ENCODE data around the gene LMNTD1.

LMNTD1 gene

DNA sequence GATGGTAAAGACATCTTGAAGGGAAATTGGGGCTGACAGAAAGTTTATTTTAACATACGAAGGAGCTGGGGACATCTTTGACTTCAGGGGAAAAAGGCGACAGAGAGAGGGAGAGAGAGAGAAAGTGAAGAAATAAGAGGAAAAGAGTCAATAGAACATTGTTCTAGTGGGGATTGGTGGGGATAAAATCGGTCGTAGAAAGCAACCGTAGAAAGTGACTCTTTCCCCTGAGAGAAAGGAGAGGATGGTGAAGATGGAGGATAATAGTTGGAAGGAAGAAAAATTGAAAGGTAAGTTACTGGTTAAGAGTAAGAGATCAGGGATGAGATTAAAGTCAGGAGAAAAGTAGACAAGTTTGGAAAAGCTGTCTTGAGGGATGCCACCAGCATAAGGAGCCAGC is 75.9 kb downstream of the LMNTD1 start:
- Histone ChIP-seq H3K36me3 (ENCODE audit: insufficient read depth, low read depth, low read length) (no peaks in the 10 kb centered on the region), H3K27me3 (ENCODE audit: insufficient read depth, low read length) (no peaks in the 10 kb centered on the region), H3K9me3 (ENCODE audit: insufficient read depth, low read depth, low read length) (no peaks in the 10 kb centered on the region), H3K27ac (ENCODE audit: low read length) (no peak overlapping the region), H3K4me1 (ENCODE audit: insufficient read depth, low read length) (no peaks in the 10 kb centered on the region), H3K4me3 (ENCODE audit: low read length) (no peak overlapping the region), H3K9ac (ENCODE audit: low read depth, low read length) (no peak overlapping the region)

DNA sequence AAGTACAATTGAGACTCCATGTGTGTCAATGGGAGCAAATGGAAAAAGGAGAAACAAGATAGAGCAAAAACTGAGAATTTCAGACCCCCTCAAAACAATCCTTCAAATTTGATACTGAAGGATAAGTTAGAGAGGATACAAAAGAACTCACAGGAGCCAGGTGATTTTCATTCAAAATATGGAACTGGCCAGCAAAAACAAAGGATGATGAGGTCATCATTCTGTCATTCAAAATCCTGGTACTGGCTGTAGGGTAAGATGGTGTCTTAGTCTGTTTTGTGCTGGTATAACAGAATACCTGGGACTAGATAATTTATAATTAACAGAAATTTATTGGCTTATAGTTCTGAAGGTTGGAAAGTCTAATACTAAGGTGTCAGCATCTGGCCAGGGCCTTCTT is 80.6 kb downstream of the LMNTD1 start:
- Histone ChIP-seq H3K27ac (ENCODE audit: low read length) (no peak overlapping the region), H3K36me3 (ENCODE audit: insufficient read depth, low read depth, low read length) (no peaks in the 10 kb centered on the region), H3K9ac (ENCODE audit: low read depth, low read length) (no peak overlapping the region), H3K4me3 (ENCODE audit: low read length) (no peak overlapping the region), H3K27me3 (ENCODE audit: insufficient read depth, low read length) (no peaks in the 10 kb centered on the region), H3K9me3 (ENCODE audit: insufficient read depth, low read depth, low read length) (no peaks in the 10 kb centered on the region), H3K4me1 (ENCODE audit: insufficient read depth, low read length) (no peaks in the 10 kb centered on the region)

DNA sequence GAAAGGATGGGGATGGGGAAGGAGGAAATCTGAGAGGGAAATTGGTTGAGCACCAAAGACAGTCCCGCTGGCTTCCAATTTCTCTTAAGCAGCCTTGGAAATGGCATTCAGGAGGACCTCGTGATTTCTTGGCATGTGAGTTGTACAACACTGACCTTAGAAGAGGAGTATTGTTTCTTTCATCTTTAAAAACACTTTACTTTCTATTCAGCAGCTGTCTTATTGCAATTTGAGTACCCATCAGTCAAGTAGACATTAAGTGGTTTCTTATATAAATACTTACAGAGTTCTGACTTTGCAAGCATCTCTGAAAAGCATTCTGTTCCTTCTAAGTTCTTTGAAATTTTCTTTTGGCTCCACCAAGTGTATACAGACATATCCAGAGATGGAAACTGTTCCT is 83.2 kb downstream of the LMNTD1 start:
- H3K4me1 ChIP-seq (ENCODE audit: insufficient read depth, low read length), result no peaks in the 10 kb centered on the region
- no peaks in the 10 kb centered on the region for H3K27me3 ChIP-seq (ENCODE audit: insufficient read depth, low read length)
- H3K9ac ChIP-seq (ENCODE audit: low read depth, low read length), result no peak overlapping the region
- no peak overlapping the region for H3K27ac ChIP-seq (ENCODE audit: low read length)
- H3K4me3 ChIP-seq (ENCODE audit: low read length), result no peak overlapping the region
- no peaks in the 10 kb centered on the region for H3K9me3 ChIP-seq (ENCODE audit: insufficient read depth, low read depth, low read length)
- H3K36me3 ChIP-seq (ENCODE audit: insufficient read depth, low read depth, low read length), result no peaks in the 10 kb centered on the region

DNA sequence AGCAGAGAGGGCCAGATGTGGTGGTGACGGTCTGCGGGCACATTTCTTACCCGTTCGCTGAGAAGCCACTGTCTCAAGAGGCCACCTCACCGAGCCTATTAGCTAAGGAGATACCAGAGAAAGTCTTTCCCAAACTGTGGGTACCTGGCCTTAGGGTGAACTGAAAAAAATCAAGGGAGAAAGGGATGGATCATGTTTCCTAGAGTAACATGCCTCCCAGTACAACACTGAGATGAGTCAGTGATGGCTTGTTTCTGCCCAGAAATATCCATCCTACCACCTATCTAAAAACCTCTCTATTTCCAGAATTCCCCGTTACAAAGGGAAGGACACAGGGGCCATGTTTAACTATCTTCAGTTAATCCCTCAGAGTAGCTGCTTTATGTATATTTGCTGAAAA is 83.7 kb downstream of the LMNTD1 start:
- Histone ChIP-seq H3K4me3 (ENCODE audit: low read length) (no peak overlapping the region), H3K4me1 (ENCODE audit: insufficient read depth, low read length) (no peaks in the 10 kb centered on the region), H3K9me3 (ENCODE audit: insufficient read depth, low read depth, low read length) (no peaks in the 10 kb centered on the region), H3K27ac (ENCODE audit: low read length) (no peak overlapping the region), H3K27me3 (ENCODE audit: insufficient read depth, low read length) (no peaks in the 10 kb centered on the region), H3K36me3 (ENCODE audit: insufficient read depth, low read depth, low read length) (no peaks in the 10 kb centered on the region), H3K9ac (ENCODE audit: low read depth, low read length) (no peak overlapping the region)

DNA sequence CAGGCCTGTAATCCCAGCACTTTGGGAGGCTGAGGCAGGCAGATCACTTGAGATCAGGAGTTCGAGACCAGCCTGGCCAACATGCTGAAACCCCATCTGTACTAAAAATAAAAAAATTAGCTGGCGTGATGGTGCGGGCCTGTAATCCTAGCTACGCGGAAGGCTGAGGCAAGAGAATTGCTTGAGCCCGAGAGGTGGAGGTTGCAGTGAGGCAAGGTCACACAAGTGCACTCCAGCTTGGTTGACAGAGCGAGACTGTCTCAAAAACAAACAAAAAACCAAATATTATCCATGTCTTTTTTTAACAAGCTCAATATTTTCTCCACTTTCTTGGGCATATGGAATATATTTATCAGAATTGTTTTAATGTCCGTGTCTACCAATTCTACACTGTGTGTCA is 89.6 kb downstream of the LMNTD1 start:
- Histone ChIP-seq H3K27me3 (ENCODE audit: insufficient read depth, low read length) (no peaks in the 10 kb centered on the region), H3K27ac (ENCODE audit: low read length) (no peak overlapping the region), H3K9me3 (ENCODE audit: insufficient read depth, low read depth, low read length) (no peaks in the 10 kb centered on the region; the same call in 1 of the 2 replicates), H3K36me3 (ENCODE audit: insufficient read depth, low read depth, low read length) (no peaks in the 10 kb centered on the region), H3K4me3 (ENCODE audit: low read length) (no peak overlapping the region), H3K9ac (ENCODE audit: low read depth, low read length) (no peak overlapping the region), H3K4me1 (ENCODE audit: insufficient read depth, low read length) (no peaks in the 10 kb centered on the region)

DNA sequence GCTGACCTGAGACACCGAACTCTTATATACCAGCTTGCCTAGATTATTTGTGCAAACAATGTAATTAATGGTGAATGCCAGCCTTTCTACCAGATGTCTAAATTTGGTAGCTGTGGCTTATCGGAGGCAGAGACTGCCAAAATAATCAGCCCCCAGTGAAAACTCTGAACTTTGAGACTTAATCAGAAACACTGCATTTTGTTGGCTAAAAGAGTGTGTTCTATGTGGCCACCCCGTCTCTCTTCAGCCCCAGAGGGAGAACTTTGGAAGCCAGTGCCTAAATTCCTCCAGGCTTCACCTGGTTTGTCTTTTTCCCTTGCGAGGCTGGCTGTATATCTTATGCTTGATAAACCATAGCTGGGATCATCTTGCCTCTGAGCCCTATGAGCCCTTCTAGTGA is 90.1 kb downstream of the LMNTD1 start:
- Histone ChIP-seq H3K4me1 (ENCODE audit: insufficient read depth, low read length) (no peaks in the 10 kb centered on the region), H3K27me3 (ENCODE audit: insufficient read depth, low read length) (no peaks in the 10 kb centered on the region), H3K27ac (ENCODE audit: low read length) (no peak overlapping the region), H3K36me3 (ENCODE audit: insufficient read depth, low read depth, low read length) (no peaks in the 10 kb centered on the region), H3K9ac (ENCODE audit: low read depth, low read length) (no peak overlapping the region), H3K9me3 (ENCODE audit: insufficient read depth, low read depth, low read length) (no peaks in the 10 kb centered on the region; the same call in 1 of the 2 replicates), H3K4me3 (ENCODE audit: low read length) (no peak overlapping the region)

DNA sequence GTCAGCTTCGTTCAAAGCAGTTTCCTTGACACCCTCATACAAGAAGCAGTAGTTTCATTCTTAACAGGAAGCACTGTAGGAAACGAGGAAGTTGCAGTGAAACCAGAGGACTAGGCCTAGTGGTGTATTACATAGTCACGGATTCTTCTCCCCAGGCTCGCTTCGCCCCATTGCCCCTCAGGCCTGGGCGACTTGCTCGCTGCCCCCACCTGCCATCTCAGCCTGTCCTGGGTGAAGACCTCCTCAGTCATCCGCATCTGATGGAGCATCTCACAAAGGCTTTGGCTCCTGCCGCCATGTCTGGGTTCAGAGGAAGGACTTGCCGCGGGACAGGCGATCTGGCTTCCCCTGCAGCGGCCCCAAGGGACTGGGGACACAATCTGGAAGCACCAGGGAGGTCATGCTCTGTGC is 93.5 kb downstream of the LMNTD1 start:
- no peak overlapping the region for H3K9ac ChIP-seq (ENCODE audit: low read depth, low read length)
- H3K4me1 ChIP-seq (ENCODE audit: insufficient read depth, low read length), result no peaks in the 10 kb centered on the region
- H3K27ac ChIP-seq (ENCODE audit: low read length), result no peak overlapping the region
- no peaks in the 10 kb centered on the region; the same call in 1 of the 2 replicates for H3K9me3 ChIP-seq (ENCODE audit: insufficient read depth, low read depth, low read length)
- no peaks in the 10 kb centered on the region for H3K36me3 ChIP-seq (ENCODE audit: insufficient read depth, low read depth, low read length)
- H3K4me3 ChIP-seq (ENCODE audit: low read length), result no peak overlapping the region
- H3K27me3 ChIP-seq (ENCODE audit: insufficient read depth, low read length), result no peaks in the 10 kb centered on the region

DNA sequence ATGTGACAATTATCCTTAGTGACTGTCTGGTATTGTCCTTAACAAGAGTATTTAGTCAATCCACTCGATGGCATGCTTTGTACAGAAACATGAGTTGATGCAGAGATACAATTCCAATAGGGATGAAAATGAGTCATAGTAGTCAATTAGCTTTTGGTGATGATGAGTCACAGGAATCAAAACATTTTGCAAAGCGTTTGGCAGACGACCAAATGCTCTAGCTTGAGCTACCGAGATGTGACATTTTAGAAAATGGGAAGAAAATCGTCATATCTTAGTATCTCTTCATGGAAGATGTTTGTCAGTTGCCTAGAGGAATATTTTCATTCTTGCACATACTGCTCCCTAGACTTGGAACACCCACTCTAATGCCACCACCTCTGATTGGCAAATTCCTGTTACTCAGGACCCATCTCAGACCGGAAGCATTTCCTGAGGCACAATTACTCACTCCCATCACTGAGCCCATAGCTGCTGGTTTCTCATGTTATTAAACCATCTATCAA is 95.0 kb downstream of the LMNTD1 start:
- Histone ChIP-seq H3K9ac (ENCODE audit: low read depth, low read length) (no peak overlapping the region), H3K27me3 (ENCODE audit: insufficient read depth, low read length) (no peaks in the 10 kb centered on the region), H3K36me3 (ENCODE audit: insufficient read depth, low read depth, low read length) (no peaks in the 10 kb centered on the region), H3K4me1 (ENCODE audit: insufficient read depth, low read length) (no peaks in the 10 kb centered on the region), H3K9me3 (ENCODE audit: insufficient read depth, low read depth, low read length) (no peaks in the 10 kb centered on the region; the same call in 1 of the 2 replicates), H3K4me3 (ENCODE audit: low read length) (no peak overlapping the region), H3K27ac (ENCODE audit: low read length) (no peak overlapping the region)

DNA sequence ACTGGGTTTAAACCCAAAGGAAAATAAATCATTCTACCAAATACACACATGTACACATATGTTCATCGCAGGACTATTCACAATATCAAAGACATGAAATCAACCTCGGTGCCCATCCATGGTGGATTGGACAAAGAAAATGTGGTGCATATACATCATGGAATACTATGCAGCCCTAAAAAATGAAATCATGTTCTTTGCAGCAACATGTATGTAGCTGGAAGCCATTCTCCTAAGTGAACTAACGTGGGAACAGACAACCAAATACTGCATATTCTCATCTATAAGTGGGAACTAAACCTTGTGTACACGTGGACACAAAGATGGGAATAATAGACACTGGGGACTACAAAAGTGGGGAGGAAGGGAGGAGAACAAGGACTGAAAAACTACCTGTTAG is 96.6 kb downstream of the LMNTD1 start:
- H3K4me3 ChIP-seq (ENCODE audit: low read length), result no peak overlapping the region
- no peak overlapping the region for H3K27ac ChIP-seq (ENCODE audit: low read length)
- no peaks in the 10 kb centered on the region for H3K36me3 ChIP-seq (ENCODE audit: insufficient read depth, low read depth, low read length)
- no peaks in the 10 kb centered on the region for H3K4me1 ChIP-seq (ENCODE audit: insufficient read depth, low read length)
- H3K9ac ChIP-seq (ENCODE audit: low read depth, low read length), result no peak overlapping the region
- no peaks in the 10 kb centered on the region for H3K27me3 ChIP-seq (ENCODE audit: insufficient read depth, low read length)
- H3K9me3 ChIP-seq (ENCODE audit: insufficient read depth, low read depth, low read length), result no peaks in the 10 kb centered on the region; the same call in 1 of the 2 replicates

DNA sequence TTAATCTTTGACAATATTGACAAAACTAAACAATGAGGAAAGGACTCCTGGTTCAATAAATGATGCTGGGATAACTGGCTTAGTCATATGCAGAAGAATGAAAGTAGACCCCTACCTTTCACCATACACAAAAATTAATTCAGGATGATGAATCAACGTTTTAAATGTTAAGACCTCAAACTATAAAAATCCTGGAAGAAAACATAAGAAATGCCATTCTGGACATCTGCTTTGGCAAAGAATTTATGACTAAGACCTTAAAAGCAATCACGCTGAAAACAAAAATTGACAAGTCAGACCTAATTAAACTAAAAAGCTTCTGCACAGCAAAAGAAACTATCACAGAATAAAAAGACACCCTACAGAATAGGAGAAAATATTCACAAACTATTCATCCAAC is 97.4 kb downstream of the LMNTD1 start:
- no peak overlapping the region for H3K4me3 ChIP-seq (ENCODE audit: low read length)
- H3K4me1 ChIP-seq (ENCODE audit: insufficient read depth, low read length), result no peaks in the 10 kb centered on the region
- H3K27me3 ChIP-seq (ENCODE audit: insufficient read depth, low read length), result no peaks in the 10 kb centered on the region
- H3K9me3 ChIP-seq (ENCODE audit: insufficient read depth, low read depth, low read length), result no peaks in the 10 kb centered on the region
- no peaks in the 10 kb centered on the region for H3K36me3 ChIP-seq (ENCODE audit: insufficient read depth, low read depth, low read length)
- H3K9ac ChIP-seq (ENCODE audit: low read depth, low read length), result no peak overlapping the region
- no peak overlapping the region for H3K27ac ChIP-seq (ENCODE audit: low read length)

DNA sequence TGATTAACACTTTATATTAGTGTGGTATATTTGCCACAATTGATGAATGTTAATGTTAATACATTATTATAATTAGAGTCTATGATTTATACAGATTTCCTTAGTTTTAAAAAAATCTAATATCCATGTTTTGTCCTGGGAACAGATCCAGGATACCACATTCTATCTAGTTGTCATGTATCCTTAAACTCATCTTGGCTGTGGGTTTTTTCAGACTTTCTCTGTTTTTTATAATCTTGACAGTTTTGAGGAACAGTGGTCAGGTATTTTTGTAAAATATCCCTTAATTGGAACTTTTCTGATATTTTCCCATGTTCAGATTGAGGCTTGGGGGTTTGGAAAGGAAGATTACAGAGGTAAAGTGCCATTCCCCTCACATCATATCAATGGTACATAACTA is 104.1 kb downstream of the LMNTD1 start:
- H3K4me3 ChIP-seq (ENCODE audit: low read length), result no peak overlapping the region
- H3K27ac ChIP-seq (ENCODE audit: low read length), result no peak overlapping the region
- no peaks in the 10 kb centered on the region for H3K36me3 ChIP-seq (ENCODE audit: insufficient read depth, low read depth, low read length)
- no peak overlapping the region for H3K9ac ChIP-seq (ENCODE audit: low read depth, low read length)
- H3K9me3 ChIP-seq (ENCODE audit: insufficient read depth, low read depth, low read length), result no peaks in the 10 kb centered on the region
- H3K27me3 ChIP-seq (ENCODE audit: insufficient read depth, low read length), result no peaks in the 10 kb centered on the region
- H3K4me1 ChIP-seq (ENCODE audit: insufficient read depth, low read length), result peaks cover 3% of the 10 kb centered on the region; the same call in 1 of the 2 replicates

DNA sequence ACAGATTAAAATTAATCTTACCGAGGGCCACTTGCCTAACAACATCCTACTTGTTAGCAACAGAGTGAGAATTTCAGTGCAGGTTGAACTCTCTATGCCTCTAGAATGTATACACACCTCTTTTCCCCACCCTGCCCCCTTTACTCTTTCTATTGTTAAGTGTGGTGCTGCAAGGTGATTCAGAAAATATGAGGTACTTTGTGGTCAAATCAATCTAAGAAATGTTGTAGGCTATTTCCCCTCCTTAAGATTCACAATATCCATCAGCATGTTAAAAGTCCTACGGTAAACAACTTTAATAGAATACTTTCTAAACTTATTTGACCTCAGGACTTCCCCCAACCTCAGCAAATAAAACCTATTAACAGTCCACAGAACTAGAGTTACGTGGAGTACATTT is 106.0 kb downstream of the LMNTD1 start:
- Histone ChIP-seq H3K4me3 (ENCODE audit: low read length) (no peak overlapping the region), H3K4me1 (ENCODE audit: insufficient read depth, low read length) (peaks cover 3% of the 10 kb centered on the region; the same call in 1 of the 2 replicates), H3K27me3 (ENCODE audit: insufficient read depth, low read length) (no peaks in the 10 kb centered on the region), H3K9ac (ENCODE audit: low read depth, low read length) (no peak overlapping the region), H3K36me3 (ENCODE audit: insufficient read depth, low read depth, low read length) (no peaks in the 10 kb centered on the region), H3K27ac (ENCODE audit: low read length) (no peak overlapping the region), H3K9me3 (ENCODE audit: insufficient read depth, low read depth, low read length) (no peaks in the 10 kb centered on the region)

DNA sequence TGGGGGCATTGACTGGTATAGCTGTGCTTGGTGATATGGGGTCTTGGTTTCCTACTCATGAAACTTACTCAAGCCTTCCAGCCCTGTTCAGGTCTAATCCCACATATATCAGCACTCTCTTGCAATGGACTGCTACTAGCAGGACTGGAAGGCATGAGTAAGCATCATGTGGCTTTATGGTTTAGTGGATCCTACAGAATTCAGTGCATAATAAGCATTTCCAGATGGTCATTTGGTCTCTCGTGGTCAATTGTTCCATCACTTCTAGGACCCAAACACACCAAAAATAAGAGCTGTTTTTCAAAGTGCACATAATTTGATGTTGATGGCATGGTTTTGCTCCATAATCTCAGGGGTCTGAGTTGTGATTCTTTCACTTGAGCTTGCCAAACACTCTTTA is 114.4 kb downstream of the LMNTD1 start:
- Histone ChIP-seq H3K4me3 (ENCODE audit: low read length) (no peak overlapping the region), H3K27me3 (ENCODE audit: insufficient read depth, low read length) (no peaks in the 10 kb centered on the region), H3K9ac (ENCODE audit: low read depth, low read length) (no peak overlapping the region), H3K27ac (ENCODE audit: low read length) (no peak overlapping the region), H3K36me3 (ENCODE audit: insufficient read depth, low read depth, low read length) (no peaks in the 10 kb centered on the region), H3K4me1 (ENCODE audit: insufficient read depth, low read length) (no peaks in the 10 kb centered on the region), H3K9me3 (ENCODE audit: insufficient read depth, low read depth, low read length) (no peaks in the 10 kb centered on the region)
